OCI-LY3 (cell line): ENCODE data around the gene AGAP1.

Experiments used
- H2AFZ ChIP-seq: fragments of 200-600, 300-600 bp; shearing (Covaris generic); 2 replicates; pipeline ENCODE4 v1.6.0; 2014; ENCODE audit warnings: antibody characterized with exemption, low read depth, low read length
- H3K27ac ChIP-seq: fragments of 200-600, 300-600 bp; sonication (generic); 2 replicates; pipeline ENCODE4 v1.5.1; 2014; ENCODE audit warnings: mild to moderate bottlenecking, low read length, moderate library complexity, mixed read lengths
- H3K27me3 ChIP-seq: fragments of 200-600, 300-600 bp; sonication (generic); 2 replicates; pipeline ENCODE4 v1.6.1; 2014; ENCODE audit warnings: low read depth, low read length, mixed read lengths
- H3K36me3 ChIP-seq: fragments of 200-600, 300-600 bp; sonication (generic); replicated peaks from 2 replicates; pipeline ENCODE3; 2014; ENCODE audit warnings: low read depth, low read length, mixed read lengths
- H3K4me1 ChIP-seq: fragments of 300-600, 200-600 bp; sonication (generic); 2 replicates; pipeline ENCODE4 v1.6.1; 2014; ENCODE audit warnings: low read length, mixed read lengths
- H3K4me2 ChIP-seq: fragments of 200-600, 300-600 bp; sonication (generic); 2 replicates; pipeline ENCODE4 v1.6.1; 2014; ENCODE audit warnings: low read length, mixed read lengths
- H3K4me3 ChIP-seq: fragments of 300-600, 200-600 bp; sonication (generic); 2 replicates; pipeline ENCODE4 v1.5.1; 2014; ENCODE audit warnings: antibody characterized with exemption, mild to moderate bottlenecking, low read length, moderate library complexity
- H3K79me2 ChIP-seq: fragments of 300-600, 200-600 bp; shearing (Covaris generic); 2 replicates; pipeline ENCODE4 v1.6.1; 2014; ENCODE audit warnings: mild to moderate bottlenecking, low read length, mixed read lengths
- H3K9ac ChIP-seq: fragments of 300-600, 200-600 bp; shearing (Covaris generic); 2 replicates; pipeline ENCODE4 v1.6.0; 2014; ENCODE audit warnings: mild to moderate bottlenecking, low read length, moderate library complexity
- H3K9me3 ChIP-seq: fragments of 200-600, 300-600 bp; shearing (Covaris generic); 2 replicates; pipeline ENCODE4 v1.6.1; 2014; ENCODE audit warnings: low read length, mixed read lengths; ENCODE audit not compliant: insufficient read depth
- H4K20me1 ChIP-seq: fragments of 200-600, 300-600 bp; sonication (generic); 2 replicates; pipeline ENCODE4 v1.6.1; 2016; ENCODE audit warnings: low read length, mixed read lengths; ENCODE audit not compliant: insufficient read depth
- CTCF ChIP-seq: fragments of 200-600, 300-600 bp; sonication (generic); IDR thresholded peaks from 2 replicates; pipeline ENCODE4 v1.5.1; 2014; ENCODE audit warnings: antibody characterized with exemption, low read length, low read depth
- EZH2phosphoT487 ChIP-seq: fragments of 200-600 bp; shearing (Covaris generic); IDR thresholded peaks from 2 replicates; pipeline ENCODE4 v1.6.1; 2018; ENCODE audit warnings: antibody characterized with exemption, mixed run types, low read depth

AGAP1 gene

GRCh38 chr2:236045251-236046235 lies 551.7 kb downstream of the AGAP1 start:
- Histone ChIP-seq H3K4me2 (no peak overlapping the region), H2AFZ (no peak overlapping the region), H3K4me3 (no peak overlapping the region), H3K79me2 (no peaks in the 10 kb centered on the region), H3K4me1 (no peaks in the 10 kb centered on the region), H3K36me3 (no peaks in the 10 kb centered on the region), H3K27ac (no peak overlapping the region), H3K9me3 (no peaks in the 10 kb centered on the region), H3K27me3 (no peaks in the 10 kb centered on the region), H4K20me1 (no peaks in the 10 kb centered on the region), H3K9ac (no peak overlapping the region)
- TF ChIP-seq CTCF (no peak), EZH2phosphoT487 (no peak)

GRCh38 chr2:236046715-236047114 lies 552.9 kb downstream of the AGAP1 start:
- Histone ChIP-seq H3K9me3 (no peaks in the 10 kb centered on the region), H3K27ac (no peak overlapping the region), H3K4me3 (no peak overlapping the region), H3K79me2 (no peaks in the 10 kb centered on the region), H3K36me3 (no peaks in the 10 kb centered on the region), H3K9ac (no peak overlapping the region), H3K27me3 (no peaks in the 10 kb centered on the region), H3K4me1 (no peaks in the 10 kb centered on the region), H4K20me1 (no peaks in the 10 kb centered on the region), H3K4me2 (no peak overlapping the region), H2AFZ (no peak overlapping the region)
- no peak for TF ChIP-seq EZH2phosphoT487
- TF ChIP-seq CTCF: no peak

- Histone ChIP-seq H3K36me3 (no peaks in the 10 kb centered on the region), H2AFZ (no peak overlapping the region), H3K9ac (no peak overlapping the region), H3K4me2 (no peak overlapping the region), H3K9me3 (no peaks in the 10 kb centered on the region), H4K20me1 (no peaks in the 10 kb centered on the region), H3K4me3 (no peak overlapping the region), H3K79me2 (no peaks in the 10 kb centered on the region), H3K27ac (no peak overlapping the region), H3K4me1 (no peaks in the 10 kb centered on the region), H3K27me3 (no peaks in the 10 kb centered on the region)
- TF ChIP-seq EZH2phosphoT487 (no peak), CTCF (no peak)
Measured at GRCh38 chr2:236047176-236047575, 553.3 kb downstream of the AGAP1 start.

- Histone ChIP-seq H3K27me3 (no peaks in the 10 kb centered on the region), H3K79me2 (no peaks in the 10 kb centered on the region), H2AFZ (no peak overlapping the region), H3K4me3 (no peak overlapping the region), H3K27ac (no peak overlapping the region), H3K36me3 (no peaks in the 10 kb centered on the region), H3K4me2 (no peak overlapping the region), H3K9ac (no peak overlapping the region), H3K4me1 (no peaks in the 10 kb centered on the region), H3K9me3 (no peaks in the 10 kb centered on the region), H4K20me1 (no peaks in the 10 kb centered on the region)
- TF ChIP-seq EZH2phosphoT487 (no peak), CTCF (no peak)
Measured at GRCh38 chr2:236047886-236048540, 554.2 kb downstream of the AGAP1 start.
